ENCODE data around the gene NAGLU. TPM values are rescaled to one million over a fixed set of nuclear protein-coding genes. Genes with fewer than 3 reads are reported as not detected.
A peak's percentile ranks its signal among the peaks of the same experiment; 100 is the strongest.

The NAGLU gene
- total and polyA plus RNA-seq, 2 of the 13 experiments (the other 11 are each of a cell fraction or from before 2014, with no cell fraction given) = 28.2 to 40.1 TPM

DNA sequence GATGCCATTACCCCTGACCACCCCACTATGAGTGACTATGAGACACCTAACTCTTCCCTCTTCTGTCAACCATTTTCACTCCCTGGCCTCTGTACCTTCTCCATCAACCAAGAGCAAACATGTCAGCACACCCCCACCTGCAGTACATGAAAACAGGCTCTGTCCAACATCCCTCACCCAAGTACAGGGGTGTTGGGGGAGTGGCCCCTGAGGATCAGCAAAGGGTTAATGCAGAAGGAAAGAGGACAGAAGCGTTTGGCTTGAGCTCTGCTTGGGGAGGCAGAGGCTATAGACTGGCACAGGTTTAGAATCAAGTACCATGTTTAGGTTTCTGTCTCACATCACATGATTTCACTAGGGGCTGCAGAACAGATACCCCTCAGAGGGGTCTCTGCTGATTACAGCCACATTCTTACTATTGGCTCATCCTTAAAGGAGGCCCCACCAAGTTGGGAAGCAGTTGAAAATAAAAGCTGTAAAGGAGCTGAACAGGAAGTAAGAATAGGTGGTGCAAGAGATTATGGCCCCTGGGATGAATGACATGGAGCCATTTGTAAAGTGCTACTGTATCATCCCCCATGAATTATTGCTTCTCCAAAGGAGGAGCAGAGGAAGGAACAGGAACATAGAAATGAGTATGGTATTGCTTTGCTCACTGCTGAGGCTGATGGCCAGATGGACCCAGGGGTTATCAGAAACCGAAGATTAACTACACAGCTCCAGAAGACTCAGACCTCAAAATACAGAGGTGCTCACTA lies 43.9 kb downstream of the NAGLU start:
- ChIA-PET CTCF (ENCODE audit: low intra/inter-chr PET ratio, low total read pairs) (interaction anchor here (1.0 kb wide), 1 partner anchor 101 kb away, joined by 3 read pairs; no protein-coding TSS in a partner anchor), POLR2A (interaction anchor here (0.8 to 8.5 kb wide), 3 partner anchors 15 to 29 kb away, joined by 3 to 128 read pairs (median 11); partner anchors contain the start of genes COASY, MLX, RETREG3 and TUBG1)
- H2AFZ ChIP-seq (ENCODE audit: low read length) = no peak overlapping the region
- TSS peak; percentile 21 for BruUV-seq (replicated peaks)
- FAIRE-seq = no peak
- H3K9ac ChIP-seq (ENCODE audit: insufficient read depth, low read depth, low read length) = no peak overlapping the region
- intact Hi-C loops (cut with micrococcal nuclease; ENCODE audit: unreplicated experiment) = loop anchor here (2.0 to 5.0 kb wide), 2 partner anchors 101 to 182 kb away; partner anchors contain the start of genes CCR10 and RAMP2
- H4K20me1 ChIP-seq (ENCODE audit: insufficient read depth, low read length) = no peaks in the 10 kb centered on the region
- no peak for DNase-seq (ENCODE audit: low spot score)
- H3K27me3 ChIP-seq (ENCODE audit: control insufficient read depth in 1 of 2, insufficient read depth in 2 of 2, low read length in 2 of 2) = no peaks in the 10 kb centered on the region; a peak in 1 of 5 replicates
- H3K27ac ChIP-seq (ENCODE audit: extremely low read length, insufficient read depth, low read length) = no peak overlapping the region
- H3K9me3 ChIP-seq (ENCODE audit: low read length) = no peaks in the 10 kb centered on the region
- ATAC-seq = no peak
- H3K4me3 ChIP-seq (replicated peaks in 1 of 3; ENCODE audit: insufficient read depth in 1 of 3, low read depth in 2 of 3, low read length in 3 of 3) = no peak overlapping the region
- in situ Hi-C loops (cut with HindIII; ENCODE audit: extremely low pct_ligation_motif_present, low pct_unique_long_range_greater_than_20kb) = no loop called here
- peaks cover 29% of the 10 kb centered on the region for H3K4me1 ChIP-seq (ENCODE audit: insufficient read depth, low read length)
- WGBS (ENCODE audit: low lambda C conversion rate) = 83% methylated on average over 2 of the region's 2 CpGs
- peaks cover 23% of the 10 kb centered on the region for H3K79me2 ChIP-seq (ENCODE audit: insufficient read depth, low read length)
- H3K4me2 ChIP-seq (ENCODE audit: low read depth, low read length) = no peak overlapping the region
- H3K36me3 ChIP-seq (replicated peaks in 1 of 2; ENCODE audit: control insufficient read depth in 1 of 2, insufficient read depth in 2 of 2, low read length in 2 of 2) = peaks cover 27 to 54% of the 10 kb centered on the region in 2 experiments
- TF ChIP-seq ZNF790 (CRISPR knock-in tag; IDR thresholded peaks at IDR 0.05; ENCODE audit: borderline replicate concordance) (no peak), POLR2G (IDR thresholded peaks at IDR 0.05; ENCODE audit: low read depth, low read length) (peak; percentile 44; the same call in 1 of the 2 replicates), ZNF34 (CRISPR knock-in tag; IDR thresholded peaks at IDR 0.05; ENCODE audit: borderline replicate concordance) (no peak), ZNF598 (CRISPR knock-in tag; IDR thresholded peaks at IDR 0.05; ENCODE audit: borderline replicate concordance) (no peak), ZNF572 (CRISPR knock-in tag; IDR thresholded peaks at IDR 0.05) (no peak), NFE2L1 (CRISPR knock-in tag; IDR thresholded peaks at IDR 0.05; ENCODE audit: borderline replicate concordance) (no peak), ZNF782 (CRISPR knock-in tag; IDR thresholded peaks at IDR 0.05; ENCODE audit: borderline replicate concordance) (no peak), KDM2A (CRISPR knock-in tag; IDR thresholded peaks at IDR 0.05; ENCODE audit: borderline replicate concordance, low read depth) (0 out of 2 replicates have a peak, but pooled peaks have one; percentile 24), ZNF652 (CRISPR knock-in tag; IDR thresholded peaks at IDR 0.05; ENCODE audit: borderline replicate concordance, low read depth) (peak; percentile 86), ZKSCAN1 (IDR thresholded peaks at IDR 0.05; ENCODE audit: low read length) (no peak), ZSCAN25 (CRISPR knock-in tag; IDR thresholded peaks at IDR 0.05) (no peak), HMG20B (CRISPR knock-in tag; conservative IDR thresholded peaks at IDR 0.05) (no peak), ZNF556 (CRISPR knock-in tag; IDR thresholded peaks at IDR 0.05; ENCODE audit: borderline replicate concordance) (no peak), ATF1 (CRISPR knock-in tag; IDR thresholded peaks at IDR 0.05) (no peak), ZNF678 (CRISPR knock-in tag; IDR thresholded peaks at IDR 0.05) (no peak)
- TF ChIP-seq, protein P1, sequence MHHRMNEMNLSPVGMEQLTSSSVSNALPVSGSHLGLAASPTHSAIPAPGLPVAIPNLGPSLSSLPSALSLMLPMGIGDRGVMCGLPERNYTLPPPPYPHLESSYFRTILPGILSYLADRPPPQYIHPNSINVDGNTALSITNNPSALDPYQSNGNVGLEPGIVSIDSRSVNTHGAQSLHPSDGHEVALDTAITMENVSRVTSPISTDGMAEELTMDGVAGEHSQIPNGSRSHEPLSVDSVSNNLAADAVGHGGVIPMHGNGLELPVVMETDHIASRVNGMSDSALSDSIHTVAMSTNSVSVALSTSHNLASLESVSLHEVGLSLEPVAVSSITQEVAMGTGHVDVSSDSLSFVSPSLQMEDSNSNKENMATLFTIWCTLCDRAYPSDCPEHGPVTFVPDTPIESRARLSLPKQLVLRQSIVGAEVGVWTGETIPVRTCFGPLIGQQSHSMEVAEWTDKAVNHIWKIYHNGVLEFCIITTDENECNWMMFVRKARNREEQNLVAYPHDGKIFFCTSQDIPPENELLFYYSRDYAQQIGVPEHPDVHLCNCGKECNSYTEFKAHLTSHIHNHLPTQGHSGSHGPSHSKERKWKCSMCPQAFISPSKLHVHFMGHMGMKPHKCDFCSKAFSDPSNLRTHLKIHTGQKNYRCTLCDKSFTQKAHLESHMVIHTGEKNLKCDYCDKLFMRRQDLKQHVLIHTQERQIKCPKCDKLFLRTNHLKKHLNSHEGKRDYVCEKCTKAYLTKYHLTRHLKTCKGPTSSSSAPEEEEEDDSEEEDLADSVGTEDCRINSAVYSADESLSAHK (CRISPR knock-in tag; IDR thresholded peaks at IDR 0.05; ENCODE audit: borderline replicate concordance) = no peak
- TF ChIP-seq, protein P2, sequence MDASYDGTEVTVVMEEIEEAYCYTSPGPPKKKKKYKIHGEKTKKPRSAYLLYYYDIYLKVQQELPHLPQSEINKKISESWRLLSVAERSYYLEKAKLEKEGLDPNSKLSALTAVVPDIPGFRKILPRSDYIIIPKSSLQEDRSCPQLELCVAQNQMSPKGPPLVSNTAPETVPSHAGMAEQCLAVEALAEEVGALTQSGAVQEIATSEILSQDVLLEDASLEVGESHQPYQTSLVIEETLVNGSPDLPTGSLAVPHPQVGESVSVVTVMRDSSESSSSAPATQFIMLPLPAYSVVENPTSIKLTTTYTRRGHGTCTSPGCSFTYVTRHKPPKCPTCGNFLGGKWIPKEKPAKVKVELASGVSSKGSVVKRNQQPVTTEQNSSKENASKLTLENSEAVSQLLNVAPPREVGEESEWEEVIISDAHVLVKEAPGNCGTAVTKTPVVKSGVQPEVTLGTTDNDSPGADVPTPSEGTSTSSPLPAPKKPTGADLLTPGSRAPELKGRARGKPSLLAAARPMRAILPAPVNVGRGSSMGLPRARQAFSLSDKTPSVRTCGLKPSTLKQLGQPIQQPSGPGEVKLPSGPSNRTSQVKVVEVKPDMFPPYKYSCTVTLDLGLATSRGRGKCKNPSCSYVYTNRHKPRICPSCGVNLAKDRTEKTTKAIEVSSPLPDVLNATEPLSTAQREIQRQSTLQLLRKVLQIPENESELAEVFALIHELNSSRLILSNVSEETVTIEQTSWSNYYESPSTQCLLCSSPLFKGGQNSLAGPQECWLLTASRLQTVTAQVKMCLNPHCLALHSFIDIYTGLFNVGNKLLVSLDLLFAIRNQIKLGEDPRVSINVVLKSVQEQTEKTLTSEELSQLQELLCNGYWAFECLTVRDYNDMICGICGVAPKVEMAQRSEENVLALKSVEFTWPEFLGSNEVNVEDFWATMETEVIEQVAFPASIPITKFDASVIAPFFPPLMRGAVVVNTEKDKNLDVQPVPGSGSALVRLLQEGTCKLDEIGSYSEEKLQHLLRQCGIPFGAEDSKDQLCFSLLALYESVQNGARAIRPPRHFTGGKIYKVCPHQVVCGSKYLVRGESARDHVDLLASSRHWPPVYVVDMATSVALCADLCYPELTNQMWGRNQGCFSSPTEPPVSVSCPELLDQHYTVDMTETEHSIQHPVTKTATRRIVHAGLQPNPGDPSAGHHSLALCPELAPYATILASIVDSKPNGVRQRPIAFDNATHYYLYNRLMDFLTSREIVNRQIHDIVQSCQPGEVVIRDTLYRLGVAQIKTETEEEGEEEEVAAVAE (CRISPR knock-in tag; IDR thresholded peaks at IDR 0.05; ENCODE audit: borderline replicate concordance) = no peak

Measured in HepG2 (cell line).